Renal pelvis (tissue), 4 donors: ENCODE measurements around the gene ZFP2. TPM values are rescaled to one million over a fixed set of nuclear protein-coding genes. Genes with fewer than 3 reads are reported as not detected.

Source experiments
- DNase-seq: peaks from one replicate; pipeline ENCODE4 v3.0.0-alpha.2; 2013
- polyA plus RNA-seq, 3 donors: library from polyadenylated mRNA; unstranded; fragments of 120-200 nt; gene quantifications; one replicate each; pipeline ENCODE4 v1.2.1, GENCODE V29; 2013; ENCODE audit not compliant: insufficient read length in 3 of 3

Gene ZFP2
- polyA plus RNA-seq, 3 donors = 6.1 to 8.3 (median 7.7) TPM

DNA sequence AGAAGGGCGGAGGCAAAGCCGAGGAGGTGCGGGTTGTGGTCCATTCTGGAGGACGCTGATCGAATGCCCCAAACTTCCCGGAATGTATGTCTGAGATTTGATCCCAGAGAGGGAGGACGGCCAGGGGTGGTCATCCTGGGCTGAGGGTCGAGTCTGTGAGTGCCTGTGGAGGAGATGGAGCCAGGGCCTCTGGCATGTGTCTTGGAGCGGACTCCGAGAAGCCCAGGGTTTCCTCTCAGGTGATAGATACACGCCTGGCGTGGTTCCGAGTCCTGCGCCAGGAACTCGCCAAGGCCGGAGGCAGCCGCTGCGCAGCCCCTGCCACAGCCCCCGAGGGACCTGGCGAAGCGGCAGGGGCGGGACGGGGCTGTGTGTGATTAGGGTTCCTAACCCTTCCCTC lies 45.6 kb downstream of the ZFP2 start:
- DNase-seq = no peak

GRCh38 chr5:178965465-178966055 lies 69.8 kb downstream of the ZFP2 start:
- no peak for DNase-seq

GRCh38 chr5:178981381-178981780 lies 85.7 kb downstream of the ZFP2 start:
- DNase-seq = no peak

Other genes with a start within 250 kb of the ZFP2 start
- 10 to 100 TPM; 19.0 to 24.3 (median 19.1) TPM for gene ZNF354A, start 165.3 kb upstream of the ZFP2 start, polyA plus RNA-seq
- gene ZNF354B, start 36.0 kb upstream of the ZFP2 start, polyA plus RNA-seq = 10 to 100 TPM; 19.8 to 32.3 (median 28.2) TPM
- gene ZNF454, start 45.3 kb downstream of the ZFP2 start, polyA plus RNA-seq = 10 to 100 TPM in 1 of 3 donors, 1 to 10 TPM in 2; 6.0 to 10.3 (median 9.2) TPM
- 1 to 10 TPM in 2 of 3 donors, under 1 TPM in 1; 0.74 to 2.1 (median 1.7) TPM for gene GRM6, start 99.4 kb downstream of the ZFP2 start, polyA plus RNA-seq
- gene ZNF879, start 127.9 kb downstream of the ZFP2 start, polyA plus RNA-seq = 1 to 10 TPM; 8.0 to 8.6 (median 8.5) TPM
- gene ZNF354C, start 164.5 kb downstream of the ZFP2 start, polyA plus RNA-seq = 10 to 100 TPM; 15.8 to 16.2 (median 15.9) TPM